GM19397 (cell line): ENCODE data around the gene FARP2.
"Not testable (repeated sequence)": the region's sequence is repeated elsewhere in the genome, so short reads cannot be mapped to it uniquely, and the experiment has no call there.

ENCODE experiments used
- ATAC-seq: cut with Tn5 transposase; IDR thresholded peaks from one replicate; pipeline ENCODE4 v1.9.1; 2021; ENCODE audit warnings: mild to moderate bottlenecking, moderate library complexity; ENCODE audit not compliant: unreplicated experiment

FARP2 gene, protein sequence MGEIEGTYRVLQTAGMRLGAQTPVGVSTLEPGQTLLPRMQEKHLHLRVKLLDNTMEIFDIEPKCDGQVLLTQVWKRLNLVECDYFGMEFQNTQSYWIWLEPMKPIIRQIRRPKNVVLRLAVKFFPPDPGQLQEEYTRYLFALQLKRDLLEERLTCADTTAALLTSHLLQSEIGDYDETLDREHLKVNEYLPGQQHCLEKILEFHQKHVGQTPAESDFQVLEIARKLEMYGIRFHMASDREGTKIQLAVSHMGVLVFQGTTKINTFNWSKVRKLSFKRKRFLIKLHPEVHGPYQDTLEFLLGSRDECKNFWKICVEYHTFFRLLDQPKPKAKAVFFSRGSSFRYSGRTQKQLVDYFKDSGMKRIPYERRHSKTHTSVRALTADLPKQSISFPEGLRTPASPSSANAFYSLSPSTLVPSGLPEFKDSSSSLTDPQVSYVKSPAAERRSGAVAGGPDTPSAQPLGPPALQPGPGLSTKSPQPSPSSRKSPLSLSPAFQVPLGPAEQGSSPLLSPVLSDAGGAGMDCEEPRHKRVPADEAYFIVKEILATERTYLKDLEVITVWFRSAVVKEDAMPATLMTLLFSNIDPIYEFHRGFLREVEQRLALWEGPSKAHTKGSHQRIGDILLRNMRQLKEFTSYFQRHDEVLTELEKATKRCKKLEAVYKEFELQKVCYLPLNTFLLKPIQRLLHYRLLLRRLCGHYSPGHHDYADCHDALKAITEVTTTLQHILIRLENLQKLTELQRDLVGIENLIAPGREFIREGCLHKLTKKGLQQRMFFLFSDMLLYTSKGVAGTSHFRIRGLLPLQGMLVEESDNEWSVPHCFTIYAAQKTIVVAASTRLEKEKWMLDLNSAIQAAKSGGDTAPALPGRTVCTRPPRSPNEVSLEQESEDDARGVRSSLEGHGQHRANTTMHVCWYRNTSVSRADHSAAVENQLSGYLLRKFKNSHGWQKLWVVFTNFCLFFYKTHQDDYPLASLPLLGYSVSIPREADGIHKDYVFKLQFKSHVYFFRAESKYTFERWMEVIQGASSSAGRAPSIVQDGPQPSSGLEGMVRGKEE

DNA sequence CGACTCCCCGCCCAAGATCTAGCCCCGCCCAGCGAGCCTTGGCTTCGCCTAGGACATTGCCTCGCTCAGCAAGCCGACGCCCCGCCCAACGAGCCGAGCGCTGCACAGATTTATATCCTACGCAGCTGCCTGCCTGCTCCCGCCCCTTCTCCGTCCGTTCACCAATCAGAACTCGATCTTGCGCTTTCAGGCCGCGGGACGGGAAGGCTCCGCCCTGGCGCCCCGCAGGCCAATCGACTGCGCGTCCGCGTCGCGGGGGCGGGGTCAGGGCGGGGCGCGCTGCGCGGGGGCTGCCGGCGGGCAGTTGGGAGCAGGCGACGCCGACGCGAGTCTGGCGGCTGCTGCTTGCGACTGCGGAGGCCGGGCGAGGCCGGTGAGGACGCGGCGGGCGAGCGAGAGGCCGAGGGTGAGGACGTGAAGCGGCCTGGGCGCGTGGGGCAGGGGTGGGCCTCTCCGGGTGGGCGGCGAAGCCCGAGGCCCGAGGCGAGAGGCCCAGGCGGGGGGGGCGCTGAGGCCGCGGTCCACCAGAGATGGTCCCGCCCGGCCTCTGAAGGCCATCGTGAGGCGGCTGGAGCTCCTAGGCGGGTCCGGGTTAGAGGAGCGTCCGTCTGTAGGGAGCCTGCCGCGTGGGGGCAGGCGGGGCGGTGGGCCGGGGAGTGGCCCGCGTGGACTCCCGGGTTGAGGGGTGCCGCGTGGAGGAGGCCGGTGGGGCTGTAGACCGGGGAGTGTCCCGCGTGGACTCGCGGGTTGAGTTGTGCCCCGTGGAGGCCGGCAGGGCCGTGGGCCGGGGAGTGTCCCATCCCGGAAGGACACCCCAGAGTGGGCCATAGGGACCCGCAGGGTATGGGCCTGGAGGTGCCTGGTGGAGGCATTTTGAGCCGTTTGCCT, at the start of gene FARP2:
TSS of gene FARP2 (plus strand) at position 303 of the 888 bp plus-strand sequence. CDS start 16,823 bp downstream, outside the sequence.
- peak; percentile 87 for ATAC-seq

DNA sequence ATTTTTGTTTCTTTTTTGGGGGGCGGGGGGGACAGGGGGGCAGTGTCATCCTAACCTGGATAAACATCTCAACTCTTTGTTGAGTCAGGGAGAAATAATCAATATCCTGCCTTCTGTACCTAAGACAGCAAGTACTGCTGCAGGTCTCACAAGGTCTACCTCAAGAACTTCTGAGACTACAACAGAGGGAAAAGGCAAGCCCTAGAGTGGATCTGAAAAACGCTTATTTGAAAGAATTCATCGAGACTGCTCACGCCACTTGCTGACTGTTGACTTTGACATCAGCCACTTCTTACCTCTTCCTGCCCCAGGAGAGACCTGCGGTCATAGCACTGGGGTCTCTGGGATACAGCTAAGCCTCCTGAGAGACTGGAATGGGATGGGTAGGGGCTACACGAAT, 49.0 kb upstream of the FARP2 start:
- no peak for ATAC-seq

DNA sequence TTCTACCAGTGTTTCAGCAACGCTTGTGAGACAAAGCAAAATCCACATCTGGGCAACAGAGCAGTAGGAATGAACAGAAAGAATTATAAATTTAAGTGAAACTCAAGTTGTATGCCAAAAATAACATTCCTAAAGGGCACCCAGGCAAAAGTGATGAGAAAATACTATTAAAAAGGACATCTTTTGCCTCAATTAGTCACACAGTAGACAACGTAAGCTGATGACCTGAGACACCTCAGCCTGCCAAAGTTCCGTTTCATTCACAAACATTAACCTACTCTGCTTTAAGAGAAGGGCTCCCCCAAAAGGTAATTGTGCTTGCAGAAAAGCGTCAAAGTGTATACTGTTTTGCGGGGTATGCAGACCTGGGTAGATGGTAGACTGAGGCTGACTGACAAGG, 47.8 kb upstream of the FARP2 start:
- ATAC-seq, result no peak

DNA sequence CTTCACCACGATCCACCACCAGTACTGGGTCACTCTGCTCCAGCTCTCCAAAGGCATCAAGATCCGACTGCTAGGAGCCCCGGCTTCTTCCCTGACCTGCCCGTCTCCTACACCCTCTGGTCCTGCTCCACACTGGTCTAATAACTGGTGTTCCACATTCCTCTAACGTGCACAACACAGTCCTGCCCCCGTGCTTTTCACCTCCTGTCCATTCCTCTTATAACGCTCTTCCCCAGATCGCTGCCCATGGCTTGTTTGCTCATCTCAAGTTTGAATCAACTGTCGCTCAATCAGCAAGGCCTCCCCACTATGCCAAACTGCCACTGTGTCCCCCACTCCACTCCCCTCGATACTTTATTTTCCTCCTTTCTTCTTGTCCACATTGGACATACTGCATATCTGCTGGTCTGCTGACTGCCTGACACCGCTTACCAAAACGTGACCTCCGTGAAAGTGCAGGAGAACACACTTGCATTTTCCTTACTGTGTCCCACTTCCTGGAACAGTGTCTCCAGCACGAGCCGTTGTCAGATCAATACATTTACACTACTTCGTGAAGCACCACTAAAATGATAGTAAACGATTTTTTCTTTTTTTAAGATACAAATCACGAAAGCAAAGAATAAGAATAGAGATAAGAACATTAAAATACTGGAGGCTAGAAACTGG, 47.1 kb upstream of the FARP2 start:
- ATAC-seq, result no peak

DNA sequence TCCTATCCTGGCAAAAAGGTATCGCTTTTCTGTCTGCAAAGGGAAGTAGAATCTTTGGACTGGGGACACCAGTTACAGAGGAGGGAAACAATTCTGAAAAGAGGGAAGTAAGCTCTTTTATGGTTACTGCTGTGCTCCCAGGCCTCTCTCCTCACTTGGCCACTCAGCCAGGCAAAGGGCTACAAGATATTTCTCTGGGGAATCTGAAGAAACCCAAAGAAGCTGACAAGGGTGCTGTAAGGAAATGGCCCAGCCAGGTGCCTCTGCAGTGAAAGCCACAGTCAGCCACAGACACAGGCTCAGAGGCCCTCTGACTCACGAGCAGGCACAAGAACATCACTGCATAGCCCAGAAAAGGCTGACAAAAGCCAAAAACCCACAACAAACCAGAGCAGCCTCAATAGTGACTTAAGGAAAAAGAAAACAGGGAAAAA, 46.4 kb upstream of the FARP2 start:
- peak; percentile 51 for ATAC-seq

DNA sequence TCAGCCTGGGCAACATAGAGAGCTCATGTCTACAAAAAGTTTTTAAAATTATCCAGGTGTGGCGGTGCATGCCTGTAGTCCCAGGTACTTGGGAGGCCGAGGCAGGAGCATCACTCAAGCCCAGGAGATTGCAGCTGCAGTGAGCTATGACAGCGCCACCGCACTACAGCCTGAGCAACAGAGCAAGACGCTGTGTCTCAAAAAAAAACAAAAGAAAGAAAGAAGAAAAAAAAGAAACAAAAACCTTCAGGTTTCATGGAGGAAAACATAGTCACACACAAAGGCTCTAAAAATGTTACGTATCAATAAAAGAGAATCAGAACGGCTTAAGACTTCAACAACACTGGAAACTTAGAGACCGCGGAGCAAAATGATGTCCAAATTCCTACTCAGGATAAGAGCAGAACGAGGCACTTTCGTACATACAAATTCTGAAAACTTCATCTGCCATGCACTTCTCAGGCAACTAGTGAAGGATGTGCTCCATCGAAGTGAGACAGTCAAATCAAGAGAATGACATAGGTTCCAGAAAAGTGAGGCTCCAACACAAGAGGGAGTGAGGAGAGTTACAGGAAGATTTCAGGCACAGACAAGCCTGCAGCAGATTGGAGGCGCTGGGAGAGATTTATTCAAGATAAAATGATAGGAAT, 45.0 kb upstream of the FARP2 start:
- ATAC-seq, result no peak

DNA sequence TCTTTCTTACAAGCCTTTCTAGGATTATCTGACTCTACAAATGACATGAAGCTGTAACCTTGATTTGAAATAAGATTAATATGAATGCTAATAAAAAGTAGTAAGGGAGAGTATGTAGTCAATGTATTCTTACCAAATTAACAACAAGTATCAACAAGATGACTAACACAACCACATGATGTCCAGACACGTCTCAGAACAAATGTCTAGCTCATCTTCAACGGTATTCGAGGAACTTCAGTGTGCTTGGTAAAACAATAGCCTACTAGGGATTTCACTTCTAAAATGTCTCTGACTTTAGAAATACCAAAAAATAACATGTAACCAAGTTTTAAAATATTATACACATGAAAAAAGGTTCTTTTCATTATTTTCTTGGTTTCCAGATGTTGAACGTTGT, 44.0 kb upstream of the FARP2 start:
- no peak for ATAC-seq

DNA sequence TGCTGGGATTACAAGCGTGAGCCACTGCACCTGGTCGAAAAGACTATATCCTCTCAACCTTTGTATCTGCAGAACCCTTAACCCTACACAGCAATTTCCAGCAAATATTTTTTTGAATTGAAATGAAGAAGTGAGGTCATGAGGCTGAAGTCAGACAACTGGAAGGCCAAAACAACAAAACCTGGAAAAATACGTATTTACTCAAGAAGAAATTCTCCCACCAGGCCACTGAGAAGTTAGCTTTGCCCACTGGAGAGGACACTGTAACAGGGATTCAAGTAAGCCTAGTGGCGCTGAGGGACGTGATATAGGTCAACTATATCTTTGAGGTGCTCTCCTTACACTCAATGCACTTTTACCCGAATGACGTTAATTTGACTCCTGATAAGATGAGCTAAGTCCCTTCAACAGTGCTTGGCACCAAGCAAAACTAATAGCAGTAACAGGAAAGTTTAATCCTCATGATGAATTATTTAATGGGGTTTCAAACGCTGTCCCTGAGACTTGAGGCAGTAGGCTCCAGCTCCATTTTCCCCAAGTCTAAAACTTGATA, 42.5 kb upstream of the FARP2 start:
- no peak for ATAC-seq

DNA sequence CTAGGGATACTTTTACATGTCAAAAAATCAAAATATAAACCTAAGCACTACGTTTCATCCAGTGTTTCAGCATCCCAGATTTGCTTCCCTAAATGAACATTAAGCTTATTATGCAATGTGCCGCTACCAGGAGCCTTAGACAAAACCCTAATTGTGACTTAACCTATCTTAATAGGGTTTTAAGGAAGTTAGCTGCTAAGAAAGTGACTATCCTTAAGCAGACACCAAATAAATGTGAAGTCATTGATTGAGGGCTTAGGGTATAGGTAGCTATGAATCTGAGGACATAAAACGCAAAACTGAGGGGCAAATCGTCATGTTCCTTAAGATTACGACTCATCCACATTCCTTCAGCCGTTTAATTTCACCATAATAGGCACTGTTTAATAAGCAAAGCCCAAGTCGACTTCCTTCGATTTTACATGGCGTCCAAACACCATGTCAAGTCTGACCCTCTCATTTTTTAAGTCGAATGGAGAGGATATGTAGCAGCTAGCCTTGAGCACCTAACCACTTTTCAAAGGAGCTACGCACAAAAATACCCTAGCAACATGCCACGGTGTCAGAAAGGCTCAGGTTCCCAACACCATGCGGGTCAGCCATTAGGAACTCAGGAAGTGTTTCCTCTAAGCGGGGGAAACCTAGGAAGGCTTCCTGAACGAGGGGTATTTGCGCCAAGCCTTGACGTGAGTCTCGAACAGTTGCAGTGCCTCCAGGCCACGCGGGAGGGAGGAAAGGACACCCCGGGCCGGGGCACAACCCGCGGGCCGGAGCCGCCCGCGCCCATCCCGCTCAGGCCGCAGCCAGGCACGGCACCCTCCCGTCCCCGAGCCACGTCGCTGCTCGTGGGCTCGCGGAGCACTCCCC, 41.6 kb upstream of the FARP2 start:
- no peak for ATAC-seq

DNA sequence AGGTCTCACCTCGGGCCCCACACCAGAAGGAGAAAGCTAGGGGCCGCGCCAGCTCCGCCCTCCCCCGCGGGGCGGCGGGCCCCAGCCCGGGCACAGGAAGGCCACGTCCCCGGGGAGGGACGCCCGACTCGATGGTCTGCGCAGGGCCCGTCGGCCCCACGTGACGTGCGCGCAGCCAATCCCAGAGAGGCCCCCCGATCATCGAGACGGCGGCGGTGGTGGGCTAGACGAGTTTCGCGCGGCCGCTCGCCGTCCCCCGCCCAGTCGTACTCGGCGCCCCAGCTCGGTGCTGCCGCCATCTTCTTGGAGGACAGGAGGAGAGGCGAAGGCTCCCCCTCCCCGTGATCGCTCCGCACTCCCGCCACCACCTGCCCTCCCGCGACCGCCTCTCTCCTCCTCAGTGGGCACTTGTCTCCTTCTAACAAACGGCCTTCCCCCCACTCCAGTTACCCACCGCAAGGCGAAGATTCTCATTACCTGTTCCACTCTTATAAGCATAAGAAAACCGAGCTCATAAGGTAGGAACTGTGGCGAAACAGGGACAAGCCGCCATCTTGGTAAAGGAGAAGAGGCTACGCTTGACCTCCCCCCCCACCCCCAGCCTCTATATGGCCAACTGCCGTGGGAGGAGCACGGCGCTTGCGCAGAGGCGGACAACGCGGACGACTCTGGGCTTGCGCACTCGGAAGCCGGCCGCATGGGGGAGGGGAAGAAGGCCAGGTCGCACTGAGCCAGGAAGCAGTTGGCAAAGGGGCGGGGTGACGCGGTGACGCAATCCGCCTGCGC, 40.8 kb upstream of the FARP2 start, which contains the start of gene HDLBP:
TSS of gene HDLBP (minus strand) at position 580 of the 786 bp plus-strand sequence. CDS start 48,803 bp downstream, outside the sequence.
- ATAC-seq, result peak; percentile 70

DNA sequence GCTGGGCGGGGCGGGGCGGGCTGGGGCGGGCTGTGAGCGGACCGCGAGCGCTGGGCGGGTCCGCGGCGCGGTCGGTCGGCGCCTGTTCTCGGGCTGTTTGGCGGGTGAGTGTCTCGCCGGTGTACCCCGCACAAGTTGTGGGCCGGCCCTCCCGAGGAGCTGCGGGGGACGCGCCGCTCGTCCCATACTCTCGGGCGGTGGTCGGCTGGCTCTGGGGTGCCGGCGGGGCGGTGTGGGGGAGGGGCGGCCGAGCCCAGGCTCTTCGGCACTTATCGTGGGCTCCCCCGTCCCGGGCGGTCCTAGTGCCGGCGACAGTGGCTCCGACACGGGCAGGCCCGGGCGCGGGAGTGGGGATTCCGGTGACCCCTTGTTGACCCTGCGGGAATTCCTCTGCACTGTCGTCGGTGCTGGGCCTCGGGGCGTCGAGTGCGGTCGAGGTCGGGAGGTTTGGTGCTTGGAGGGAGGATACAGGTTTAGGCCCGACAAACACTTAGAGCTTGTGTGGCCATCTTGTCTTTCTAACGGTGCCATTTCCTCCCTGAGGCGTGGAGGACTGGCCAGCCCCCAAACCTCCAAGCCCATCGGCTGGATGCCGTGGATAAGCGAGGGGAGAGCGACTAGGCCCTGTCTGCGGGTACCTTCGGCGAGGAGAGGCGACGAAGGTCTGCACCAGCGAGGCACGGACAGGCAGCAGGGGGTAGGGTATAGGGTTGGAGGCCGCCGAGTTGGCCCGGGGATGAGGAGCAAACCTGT, 40.0 kb upstream of the FARP2 start, which contains the start of gene SEPTIN2:
TSS of gene SEPTIN2 (plus strand) at position 47 of the 753 bp plus-strand sequence. CDS start 8,308 bp downstream, outside the sequence.
- ATAC-seq, result peak; percentile 44

DNA sequence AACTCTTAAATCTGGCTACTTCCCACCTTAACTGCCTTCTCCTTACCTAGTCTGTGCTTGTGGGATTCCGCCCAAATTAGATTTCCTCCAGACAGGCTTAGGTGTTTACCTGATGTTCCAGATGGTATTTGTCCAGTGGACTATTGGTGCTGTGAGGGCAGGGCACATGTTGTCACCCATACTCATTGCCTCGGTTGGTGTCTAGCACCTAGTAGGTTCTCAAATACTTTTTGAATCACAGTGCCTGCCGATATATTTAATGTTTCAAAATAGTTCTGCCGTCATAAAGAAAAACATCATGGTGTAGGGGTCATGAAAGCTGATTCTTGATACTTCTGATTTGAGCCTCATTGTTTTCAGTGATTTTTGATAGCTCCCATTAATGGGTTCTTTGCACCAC, 39.3 kb upstream of the FARP2 start:
- no peak for ATAC-seq

DNA sequence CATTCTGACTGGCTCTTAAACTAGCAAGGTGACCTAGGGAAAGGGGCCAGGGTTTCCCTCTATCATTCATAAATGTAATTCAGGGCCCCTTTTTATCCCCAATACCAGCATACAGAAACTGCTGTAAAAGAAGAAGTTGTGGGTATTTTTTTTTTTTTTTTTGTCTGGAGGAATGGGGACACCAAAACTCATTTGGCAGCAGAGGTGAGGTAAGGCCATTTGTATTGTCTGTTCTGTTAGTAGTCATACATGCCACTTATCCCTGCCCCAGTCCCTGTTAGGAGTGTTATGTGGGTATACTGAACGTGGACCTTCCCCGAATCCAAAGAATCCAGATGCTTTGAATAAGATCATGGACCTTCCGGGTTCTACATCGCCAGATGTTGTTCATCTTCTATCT, 38.7 kb upstream of the FARP2 start:
- no peak for ATAC-seq

DNA sequence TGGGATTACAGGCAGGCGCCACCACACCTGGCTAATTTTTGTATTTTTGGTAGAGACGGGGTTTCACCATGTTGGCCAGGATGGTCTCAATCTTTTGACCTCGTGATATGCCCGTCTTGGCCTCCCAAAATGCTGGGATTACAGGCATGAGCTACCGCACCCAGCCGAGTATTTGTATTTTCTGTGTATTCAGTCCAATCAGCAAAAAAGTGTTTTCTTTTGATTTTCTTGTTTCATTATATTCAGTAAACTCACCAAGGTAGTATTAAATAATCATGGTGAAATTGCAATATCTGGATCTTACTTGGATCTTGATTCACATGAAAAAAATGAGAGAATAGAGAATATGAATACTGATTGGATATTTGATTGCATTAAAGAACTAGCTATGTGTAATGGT, 37.3 kb upstream of the FARP2 start:
- not testable (repeated sequence) for ATAC-seq

DNA sequence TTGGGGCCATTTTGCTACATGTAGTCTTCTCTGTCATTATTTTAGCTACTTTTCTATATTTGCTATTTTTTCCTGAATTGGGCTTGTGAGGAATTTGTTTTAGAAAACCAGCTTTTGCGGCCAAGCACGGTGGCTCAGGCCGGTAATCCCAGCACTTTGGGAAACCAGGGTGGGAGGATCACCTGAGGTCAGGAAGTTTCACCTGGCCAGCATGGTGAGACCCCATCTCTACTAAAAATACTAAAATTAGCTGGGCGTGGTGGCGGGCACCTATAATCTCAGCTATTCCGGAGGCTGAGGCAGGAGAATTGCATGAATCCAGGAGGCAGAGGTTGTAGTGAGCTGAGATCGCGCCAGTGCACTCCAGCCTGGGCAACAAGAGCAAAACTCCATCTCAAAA, 35.7 kb upstream of the FARP2 start:
- no peak for ATAC-seq

DNA sequence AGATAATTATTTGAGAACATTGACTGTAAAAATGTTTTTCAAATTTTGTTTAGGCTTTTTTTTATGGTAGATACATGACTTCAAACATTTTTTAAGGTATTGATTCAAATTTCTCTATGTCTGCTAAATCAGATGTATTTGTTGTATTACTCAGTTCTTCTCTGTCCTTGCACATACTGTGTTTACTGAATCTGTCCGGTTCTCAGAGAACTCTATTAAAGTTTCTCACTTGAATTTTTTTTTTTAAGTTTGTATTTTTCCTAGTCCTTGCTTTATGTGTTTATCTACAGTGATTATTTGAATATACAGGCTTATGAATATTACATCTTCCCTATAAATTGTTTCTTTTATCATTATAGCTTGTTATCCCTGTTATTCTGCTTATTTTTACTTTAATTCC, 35.1 kb upstream of the FARP2 start:
- no peak for ATAC-seq
